ENCODE measurements around the gene GRHPR.
"Not testable (repeated sequence)": the region's sequence is repeated elsewhere in the genome, so short reads cannot be mapped to it uniquely, and the experiment has no call there.

GRHPR gene

DNA sequence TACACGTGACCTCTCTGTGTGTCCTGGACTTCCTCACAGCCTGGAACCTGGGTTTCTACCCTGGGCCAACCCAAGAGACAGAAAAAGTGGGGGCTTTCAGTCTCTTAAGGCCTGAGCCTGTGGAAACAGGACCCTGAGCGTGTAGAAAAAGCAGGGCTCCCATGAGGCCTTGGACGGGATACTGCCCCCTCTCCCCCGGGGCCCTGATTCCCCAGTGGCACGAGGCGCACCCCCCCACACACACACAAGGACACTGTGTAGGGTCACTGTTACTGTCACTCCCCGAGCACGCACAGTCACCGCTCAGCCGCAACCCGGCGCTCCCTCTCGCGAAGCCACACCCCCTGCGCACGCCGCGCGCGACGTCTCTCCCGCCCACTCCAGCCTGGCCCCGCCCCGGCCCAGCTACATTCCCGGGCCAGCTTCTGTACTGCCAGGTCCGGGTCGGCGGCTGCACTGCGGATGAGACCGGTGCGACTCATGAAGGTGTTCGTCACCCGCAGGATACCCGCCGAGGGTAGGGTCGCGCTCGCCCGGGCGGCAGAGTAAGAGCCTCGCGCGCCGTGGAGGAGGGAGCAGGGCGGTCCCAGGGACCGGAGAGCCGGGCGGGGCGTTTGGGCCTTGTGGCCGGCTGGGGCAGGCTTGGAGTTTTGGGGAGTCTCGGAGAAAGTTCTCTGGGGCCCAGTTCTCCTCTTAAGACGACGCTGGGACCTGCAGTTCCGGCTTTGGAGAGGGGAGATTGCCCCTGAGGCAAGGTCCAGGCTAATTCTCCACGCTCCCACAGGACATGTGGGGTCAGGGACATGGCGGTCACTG, at the start of gene GRHPR:
TSS of gene GRHPR (plus strand) at position 408 of the 816 bp plus-strand sequence. CDS start at position 463, 55 bp downstream.
- DNase-seq, result peak; percentile 72

DNA sequence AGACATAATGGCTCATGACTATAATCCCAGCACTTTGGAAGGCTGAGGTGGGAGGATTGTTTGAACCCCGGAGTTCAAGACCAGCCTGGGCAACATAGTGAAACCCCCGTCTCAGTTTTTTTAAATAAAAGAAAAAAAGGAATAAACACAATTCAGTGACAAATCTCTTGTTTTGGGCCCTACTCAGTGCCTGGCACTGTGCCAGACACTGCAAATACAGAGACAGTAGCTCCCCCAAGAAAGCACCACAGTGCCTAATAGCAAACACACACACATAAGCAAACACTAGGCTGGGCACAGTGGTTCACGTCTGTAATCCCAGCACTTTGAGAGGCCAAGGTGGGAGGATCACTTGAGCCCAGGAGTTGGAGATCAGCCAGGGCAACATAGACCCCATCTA, 49.7 kb upstream of the GRHPR start:
- no peak for DNase-seq

DNA sequence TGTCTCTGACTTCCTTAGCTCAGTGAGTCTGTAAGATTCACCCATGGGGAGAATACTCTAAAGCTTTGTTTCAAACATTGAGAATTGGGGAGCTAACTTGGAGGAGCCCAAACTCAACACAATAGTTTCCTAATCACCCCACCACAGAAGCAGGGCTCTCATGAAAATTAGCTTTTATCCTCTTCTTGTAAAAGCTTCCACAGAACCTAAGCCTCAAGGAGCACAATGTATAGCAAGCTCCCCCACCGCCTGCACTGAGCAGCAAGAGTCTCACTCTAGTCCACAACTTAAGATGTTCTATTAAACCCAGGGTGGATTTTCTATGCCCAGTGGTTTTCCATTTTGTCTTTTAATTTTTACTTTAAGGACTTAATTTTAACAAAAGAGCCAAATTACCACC, 48.9 kb upstream of the GRHPR start:
- DNase-seq, result no peak

DNA sequence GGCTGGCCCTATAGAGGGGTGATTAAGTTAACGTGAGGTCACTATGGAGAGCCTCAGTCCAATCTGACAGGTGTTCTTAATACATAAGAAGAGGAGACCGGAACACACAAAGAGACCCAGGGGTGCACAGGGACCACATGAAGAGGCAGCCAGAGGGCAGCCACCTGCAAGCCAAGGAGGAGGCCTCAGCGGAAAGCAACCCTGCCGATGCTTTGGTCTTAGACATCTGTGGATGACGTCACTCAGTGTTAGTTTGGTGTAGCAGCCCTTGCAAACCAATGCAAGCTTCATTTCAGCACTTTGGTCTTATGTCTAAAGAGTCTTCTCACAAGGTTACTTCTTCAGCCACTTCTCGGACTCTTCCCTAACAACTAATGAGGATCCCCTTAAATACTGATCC, 47.6 kb upstream of the GRHPR start:
- no peak for DNase-seq

DNA sequence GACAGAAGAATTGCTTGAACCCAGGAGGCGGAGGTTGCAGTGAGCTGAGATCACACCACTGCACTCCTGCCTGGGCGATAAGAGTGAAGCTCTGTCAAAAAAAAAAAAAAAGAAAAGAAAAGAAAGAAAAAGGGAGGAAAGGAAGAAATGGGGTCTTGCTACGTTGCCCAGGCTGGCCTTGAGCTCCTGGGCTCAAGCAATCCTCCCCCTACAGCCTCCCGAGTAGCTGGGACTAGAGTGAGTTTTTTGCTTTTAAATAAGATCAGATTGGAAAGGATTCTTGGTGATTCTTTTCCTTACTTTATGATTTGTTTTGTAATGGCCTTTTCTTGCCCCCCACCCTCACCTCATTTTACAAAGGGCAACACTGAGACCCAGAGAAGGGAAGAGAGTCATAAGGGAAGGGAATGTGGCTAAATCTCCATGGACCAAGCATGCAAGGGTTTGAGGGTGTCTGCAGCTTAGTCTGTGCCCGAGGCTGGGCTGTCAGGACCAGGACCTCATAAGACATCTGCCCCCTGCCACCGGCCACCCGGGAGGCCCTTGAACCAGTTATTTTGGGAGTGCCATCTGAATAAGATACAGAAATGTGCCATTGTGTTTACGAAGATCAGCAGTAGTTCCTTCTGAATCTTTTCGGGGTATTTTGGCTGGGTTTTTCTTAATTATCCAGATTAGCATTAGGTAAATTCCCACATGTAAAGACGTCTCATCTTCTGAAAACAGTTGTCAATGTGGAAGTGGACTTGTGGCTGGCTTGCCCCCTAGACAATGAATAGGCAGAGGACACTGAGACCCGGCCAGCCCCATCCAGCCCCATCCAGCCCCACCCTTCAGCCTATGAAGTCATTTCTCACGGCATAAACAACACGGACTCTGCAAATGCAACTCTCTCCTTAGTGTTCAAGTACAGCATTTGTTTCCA, 44.5 kb upstream of the GRHPR start:
- no peak for DNase-seq

DNA sequence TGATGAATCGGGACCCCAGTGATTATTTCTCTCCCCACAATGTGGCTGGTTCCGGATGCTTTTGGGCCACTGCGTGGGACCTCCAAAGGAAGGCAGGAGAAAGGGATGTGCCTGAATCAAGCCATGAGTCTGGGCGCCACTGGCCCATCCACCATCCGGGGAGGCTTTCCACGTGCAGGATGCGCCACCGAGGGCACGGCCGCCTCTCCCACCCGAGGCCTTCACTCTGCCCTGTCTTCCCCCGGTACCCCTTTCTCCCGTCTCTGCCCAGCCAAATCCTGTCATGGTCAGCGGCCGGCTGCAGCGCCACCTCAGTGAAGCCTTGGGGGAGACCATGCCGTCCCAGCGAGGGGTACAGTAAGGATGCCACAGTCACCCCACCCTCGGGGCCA, 43.9 kb upstream of the GRHPR start:
- DNase-seq, result no peak

DNA sequence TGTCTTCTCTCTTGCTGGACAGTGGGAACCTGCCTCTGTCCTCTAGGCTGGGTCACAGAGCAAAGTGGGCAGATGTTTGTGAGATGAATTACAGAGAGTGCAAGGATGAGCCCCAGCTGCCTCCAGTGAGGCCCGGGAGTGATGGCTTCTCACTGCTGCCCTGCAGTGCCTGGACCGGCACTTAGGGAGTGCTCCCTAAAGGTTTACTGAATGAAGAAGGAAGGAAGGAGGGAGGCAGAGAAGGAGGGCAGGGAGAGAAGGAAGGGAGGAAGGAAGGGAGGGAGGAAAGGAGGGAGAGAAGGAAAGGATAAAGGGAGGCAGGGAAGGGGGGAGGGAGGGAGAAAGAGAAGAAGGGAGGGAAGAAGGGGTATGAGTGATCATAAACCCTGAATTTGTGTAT, 42.7 kb upstream of the GRHPR start:
- DNase-seq, result no peak

DNA sequence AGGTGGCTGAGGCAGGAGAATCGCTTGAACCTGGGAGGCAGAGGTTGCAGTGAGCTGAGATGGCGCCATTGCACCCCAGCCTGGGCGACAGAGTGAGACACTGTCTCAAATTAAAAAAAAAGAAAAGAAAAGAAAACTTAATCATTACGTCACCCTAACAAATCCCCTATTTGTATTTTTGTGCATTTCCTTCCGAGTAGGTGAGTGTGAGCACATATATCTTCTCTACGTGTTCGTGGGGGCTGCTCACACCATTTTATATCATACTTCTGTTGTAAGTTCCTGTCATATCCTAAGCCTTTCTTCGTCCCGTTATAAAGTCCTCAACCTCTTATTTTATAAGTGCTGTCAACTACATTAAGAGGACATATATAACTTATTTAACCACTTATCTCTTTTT, 41.9 kb upstream of the GRHPR start:
- DNase-seq, result no peak

DNA sequence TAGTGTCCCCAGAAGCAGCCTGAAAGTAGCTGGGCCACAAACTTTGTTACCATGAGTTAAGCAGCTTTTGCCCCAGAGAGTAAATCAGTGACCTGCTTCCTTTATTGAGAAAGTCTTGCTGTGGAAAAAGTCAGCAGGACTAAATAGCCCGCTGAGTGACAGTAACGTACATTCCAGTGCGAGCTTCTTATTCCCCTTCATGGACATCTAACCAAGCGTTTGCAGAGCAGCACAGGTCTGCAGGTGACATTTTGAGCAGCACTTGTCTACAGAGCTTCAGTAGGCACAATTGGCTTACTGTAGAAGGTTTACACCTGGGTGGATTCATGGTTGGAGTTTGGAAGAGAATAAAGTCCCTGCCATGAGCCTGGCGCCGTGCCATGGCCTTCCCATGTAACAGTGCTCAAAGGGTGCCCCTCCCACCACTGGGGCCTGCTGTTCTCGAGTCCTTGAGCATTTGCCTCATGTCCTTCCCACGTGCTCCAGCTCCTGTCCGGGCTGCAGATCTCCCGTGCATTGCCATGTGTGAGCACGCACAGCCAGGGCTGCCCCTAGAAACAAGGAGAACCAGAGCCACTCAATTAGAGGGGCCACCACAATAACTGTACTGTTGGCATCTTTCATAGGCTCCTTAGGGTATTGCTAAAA, 41.3 kb upstream of the GRHPR start:
- DNase-seq, result no peak

DNA sequence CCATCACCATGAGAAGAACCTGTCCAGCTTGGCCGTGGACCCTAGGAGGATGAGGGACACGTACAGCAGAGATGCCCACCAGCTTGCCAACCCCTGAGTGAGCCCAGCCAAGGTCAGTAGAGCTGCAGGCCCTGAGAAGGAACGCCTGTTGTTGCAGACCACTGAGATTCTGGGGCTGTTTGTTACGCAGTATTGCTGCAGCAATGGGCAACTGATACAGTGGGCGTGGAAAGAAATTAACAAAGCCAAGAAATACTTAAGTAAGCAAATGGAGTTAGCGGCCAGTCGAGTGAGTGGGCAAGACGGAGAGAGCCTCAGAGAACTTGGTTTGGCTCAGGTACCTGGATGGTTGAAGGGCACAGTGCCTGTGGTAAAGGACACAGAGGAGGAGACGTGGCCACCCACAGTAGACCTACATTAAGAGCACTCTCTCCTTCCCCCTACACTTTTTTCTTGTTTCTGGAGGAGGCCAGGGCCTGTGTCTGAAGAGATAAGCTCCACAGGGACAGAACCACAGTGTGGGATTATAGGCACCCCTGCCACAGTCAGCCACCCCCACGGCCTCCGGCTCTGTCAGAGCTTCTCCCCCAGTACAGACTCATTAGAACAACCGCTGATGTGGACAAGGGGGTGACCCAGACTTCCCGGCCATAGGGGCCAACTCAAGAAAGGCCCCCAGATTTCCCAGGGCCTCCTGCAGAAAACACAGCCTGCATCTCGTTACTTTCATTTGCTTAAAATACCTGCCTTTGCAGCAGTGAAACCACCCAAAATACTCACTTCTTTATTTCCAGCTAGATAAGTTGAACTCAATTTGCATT, 40.1 kb upstream of the GRHPR start:
- DNase-seq, result no peak

DNA sequence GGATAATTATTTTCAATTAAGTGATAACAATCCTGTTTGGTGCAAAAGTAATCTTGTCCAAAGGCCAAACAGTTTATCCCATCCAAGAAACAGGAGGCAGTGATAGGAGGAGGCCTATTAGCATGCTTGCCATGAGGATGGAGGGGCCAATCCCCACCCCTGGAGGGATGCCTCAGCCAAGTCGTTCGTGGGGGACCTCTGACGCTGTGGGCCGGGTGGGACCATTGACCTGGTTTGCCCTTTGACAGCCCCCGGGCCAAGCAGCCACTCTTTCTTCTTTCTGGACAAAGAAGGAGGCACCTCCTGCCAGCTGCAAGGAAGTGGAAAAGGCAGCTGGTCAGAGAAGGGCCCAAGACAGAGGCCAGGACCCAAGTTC, 39.5 kb upstream of the GRHPR start:
- no peak for DNase-seq

DNA sequence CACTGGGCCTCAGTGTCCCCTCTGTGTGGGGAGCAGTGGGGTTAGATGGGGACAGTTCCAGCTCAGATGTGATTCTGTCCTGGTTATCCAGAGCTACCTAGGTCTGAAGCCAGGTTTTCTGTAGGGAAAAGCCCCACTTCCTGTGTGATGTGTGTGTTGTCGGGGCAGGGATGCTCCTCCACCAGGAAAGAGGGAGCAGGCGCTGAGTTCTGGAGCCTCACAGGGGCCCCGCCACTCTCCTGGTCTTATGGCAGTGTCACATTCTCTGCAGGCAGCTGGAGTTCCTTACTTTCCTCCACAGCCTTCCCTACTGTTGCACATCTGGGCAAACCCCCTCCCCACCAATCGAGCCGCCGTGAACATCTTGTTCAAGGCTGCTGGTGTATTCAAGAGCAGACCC, 39.1 kb upstream of the GRHPR start:
- no peak for DNase-seq

DNA sequence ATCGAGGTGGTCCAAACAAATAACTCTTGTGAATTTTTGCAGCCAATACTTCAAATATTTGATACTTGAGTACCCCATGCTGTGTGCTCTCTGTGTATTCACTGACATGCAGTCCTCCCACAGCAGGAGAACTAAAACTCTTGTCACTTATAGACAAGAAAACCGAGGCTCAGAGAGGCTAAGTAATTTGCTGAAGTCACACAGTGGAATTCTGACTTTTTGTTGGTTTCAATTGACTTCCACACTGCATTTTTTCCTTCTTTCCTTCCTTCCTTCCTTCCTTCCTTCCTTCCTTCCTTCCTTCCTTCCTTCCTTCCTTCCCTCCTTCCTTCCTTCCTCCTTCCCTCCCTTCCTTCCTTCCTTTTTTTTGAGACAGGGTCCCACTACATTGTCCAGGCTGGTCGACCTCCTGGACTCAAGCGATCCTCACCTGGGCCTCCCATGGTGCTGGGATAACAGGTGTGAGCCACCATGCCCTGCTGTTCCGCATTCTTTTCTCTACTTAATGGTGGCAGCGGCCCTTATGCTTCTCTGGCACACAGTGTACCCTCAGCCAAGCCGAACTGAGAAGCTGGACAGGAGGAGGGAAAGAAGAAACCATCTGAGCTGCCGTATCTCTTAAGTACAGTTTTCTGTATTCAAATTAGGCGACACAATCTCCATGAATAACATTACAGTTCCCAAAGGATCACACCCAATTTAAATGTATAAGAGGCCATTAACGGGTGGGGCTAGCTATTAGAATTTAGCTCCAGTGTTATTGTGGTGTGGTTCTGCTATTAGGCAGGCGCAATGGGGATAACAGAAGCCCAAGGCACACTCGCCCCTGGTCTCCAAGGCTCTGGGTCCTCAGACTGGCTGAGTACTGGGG, 38.4 kb upstream of the GRHPR start:
- DNase-seq, result no peak

DNA sequence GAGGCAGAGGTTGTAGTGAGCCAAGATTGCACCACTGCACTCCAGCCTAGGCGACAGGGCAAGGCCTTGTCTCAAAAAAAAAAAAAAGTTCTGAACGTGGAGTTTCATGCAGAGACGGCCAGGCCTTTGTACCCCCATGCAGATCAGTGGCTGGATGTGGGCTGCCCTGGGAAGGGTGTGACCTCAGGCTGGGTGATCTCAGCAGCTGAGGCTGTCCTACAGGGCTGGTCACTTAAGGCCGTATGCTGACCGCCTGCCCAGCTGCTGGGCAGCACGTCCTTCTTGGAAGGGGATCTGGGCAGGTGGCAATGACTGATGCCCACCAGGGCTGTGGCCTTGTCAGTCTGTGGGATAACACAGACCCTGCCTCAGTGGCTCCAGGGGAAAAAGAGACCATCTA, 37.2 kb upstream of the GRHPR start:
- DNase-seq, result no peak

DNA sequence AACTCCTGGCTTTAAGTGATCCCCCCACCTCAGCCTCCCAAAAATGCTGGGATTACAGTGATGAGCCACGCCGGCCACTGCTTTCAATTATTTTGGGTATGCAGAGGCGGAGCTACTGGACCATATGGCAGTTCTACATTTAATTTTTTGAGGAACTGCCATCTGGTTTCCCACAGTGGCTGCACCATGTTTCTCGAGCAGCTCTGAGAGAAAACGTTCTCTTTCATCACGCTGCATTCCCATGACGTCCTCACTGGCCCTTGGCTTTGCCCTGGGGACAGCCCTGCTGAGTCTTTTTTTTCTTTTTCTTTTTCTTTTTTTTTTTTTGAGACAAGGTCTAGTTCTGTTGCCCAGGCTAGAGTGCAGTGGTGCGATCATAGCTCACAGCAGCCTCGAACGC, 35.5 kb upstream of the GRHPR start:
- no peak for DNase-seq

DNA sequence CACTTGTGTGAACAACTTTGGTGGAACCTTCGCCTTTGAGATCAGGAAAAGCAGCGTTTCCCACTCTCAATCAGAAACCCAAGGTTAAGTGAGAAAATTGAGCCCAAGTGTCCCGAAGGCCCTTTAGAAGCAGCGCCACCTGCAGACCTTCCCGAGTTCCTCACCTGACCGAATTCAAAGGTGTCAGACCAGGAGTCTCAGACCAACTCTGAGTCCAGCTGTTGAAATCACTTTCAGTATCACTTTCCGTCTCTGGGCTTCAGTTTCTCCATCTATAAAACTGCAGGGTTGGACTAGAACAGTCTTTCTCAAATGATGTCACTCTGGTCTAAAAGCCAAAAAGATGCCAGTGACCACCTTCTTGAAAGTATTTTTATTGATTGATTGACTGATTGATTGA, 31.7 kb upstream of the GRHPR start:
- DNase-seq, result no peak

DNA sequence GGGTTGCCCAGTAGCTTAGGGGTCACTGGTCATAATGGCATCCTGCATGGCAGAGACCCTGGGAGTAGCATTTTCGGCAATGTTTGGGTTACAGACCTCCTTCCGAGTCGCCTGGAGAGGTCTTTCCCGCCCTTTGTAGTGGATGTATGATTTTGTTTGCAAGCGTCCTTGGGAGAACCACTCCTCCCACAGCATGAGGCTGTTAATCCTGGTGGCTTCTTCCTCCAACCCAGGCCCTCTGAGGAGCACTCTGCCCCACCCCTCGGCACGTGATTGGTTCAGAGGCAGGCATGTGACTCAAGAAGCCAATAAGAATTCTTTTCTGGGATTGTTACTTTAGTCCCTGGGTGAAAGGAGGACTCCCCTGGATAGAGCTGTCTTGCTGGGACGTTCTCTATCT, 30.2 kb upstream of the GRHPR start:
- no peak for DNase-seq

DNA sequence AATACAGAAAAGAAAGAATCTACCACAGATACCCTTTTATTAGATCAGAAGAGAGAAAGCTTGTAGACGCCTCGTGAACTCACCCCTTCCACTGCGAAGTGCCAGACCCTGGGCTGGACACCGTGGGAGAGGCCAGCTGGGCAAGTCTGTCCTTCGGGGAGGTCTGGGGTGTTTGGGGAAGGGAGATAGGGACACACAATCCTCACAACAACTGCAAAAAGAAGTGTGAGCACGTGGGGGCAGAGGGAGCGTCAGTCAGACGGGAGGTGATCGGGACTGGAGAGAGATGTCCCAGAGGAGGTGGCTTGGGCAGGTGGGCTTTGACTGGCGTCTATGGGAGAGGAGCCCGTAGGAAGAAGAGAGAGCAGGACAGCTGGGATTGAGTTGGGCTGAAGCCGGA, 27.3 kb upstream of the GRHPR start:
- no peak for DNase-seq

DNA sequence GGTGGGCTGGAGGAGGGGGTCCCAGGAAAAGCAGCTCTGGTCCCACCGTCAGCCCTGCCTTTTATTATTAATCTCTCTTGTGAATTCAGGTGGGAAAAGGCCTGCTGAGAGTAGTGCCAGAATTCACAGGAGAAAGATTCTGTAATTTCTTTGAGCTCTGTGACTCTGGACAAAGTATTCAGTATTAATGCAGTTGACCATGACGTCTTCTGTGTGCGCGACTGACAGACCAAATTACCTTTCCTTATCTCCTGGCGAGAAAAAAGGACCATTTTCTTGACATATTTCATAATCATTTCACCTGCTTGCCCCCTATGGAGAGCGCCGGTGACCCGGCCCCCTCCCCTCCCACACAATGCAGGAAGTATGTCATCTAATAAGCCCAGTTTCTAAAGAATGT, 26.8 kb upstream of the GRHPR start:
- DNase-seq, result no peak

DNA sequence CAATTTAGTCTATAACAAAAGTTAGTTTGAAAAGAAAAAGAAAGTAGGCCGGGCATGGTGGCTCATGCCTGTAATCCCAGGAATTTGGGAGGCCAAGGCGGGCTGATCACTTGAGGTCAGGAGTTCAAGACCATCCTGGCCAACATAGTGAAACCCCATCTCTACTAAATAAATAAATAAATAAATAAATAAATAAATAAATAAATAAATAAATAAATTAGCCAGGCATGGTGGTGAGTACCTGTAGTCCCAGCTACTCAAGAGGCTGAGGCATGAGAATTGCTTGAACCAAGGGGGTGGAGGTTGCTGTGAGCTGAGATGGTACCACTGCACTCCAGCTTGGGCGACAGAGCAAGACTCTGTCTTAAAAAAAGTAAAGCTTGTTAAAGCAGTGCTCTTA, 24.5 kb upstream of the GRHPR start:
- DNase-seq, result not testable (repeated sequence)

DNA sequence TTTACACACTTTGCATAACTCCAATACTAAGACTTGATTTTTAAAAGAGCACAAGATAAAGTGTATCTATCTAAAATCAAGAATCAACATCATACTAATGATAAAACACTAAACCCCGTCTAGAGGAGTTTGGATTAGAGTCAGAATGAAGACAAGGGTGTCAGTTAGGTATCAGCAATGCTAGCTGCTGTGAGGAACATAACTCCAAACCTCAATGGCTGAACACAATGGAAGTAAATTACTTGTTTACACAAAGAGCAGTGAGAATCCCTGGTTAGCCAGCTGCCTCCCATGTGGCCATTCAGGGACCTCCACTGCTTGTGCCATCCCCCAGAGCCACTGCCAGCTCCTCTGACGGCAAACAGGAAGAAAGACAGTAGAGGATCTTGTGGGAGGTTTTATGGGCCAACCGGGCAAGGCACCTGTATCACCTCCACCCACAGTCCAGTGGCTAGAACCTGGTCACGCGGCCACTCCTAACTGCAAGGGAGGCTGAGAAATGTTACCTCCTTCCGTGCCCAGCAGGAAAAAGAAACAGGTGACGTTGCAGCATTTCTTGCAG, 24.0 kb upstream of the GRHPR start:
- DNase-seq, result no peak
